ENCODE measurements around the gene ZNF407. TPM values are rescaled to one million over a fixed set of nuclear protein-coding genes. Genes with fewer than 3 reads are reported as not detected.
A peak's percentile ranks its signal among the peaks of the same experiment; 100 is the strongest.

ZNF407 gene
- total and polyA plus RNA-seq, 2 donors: 5.1 to 9.7 TPM

DNA sequence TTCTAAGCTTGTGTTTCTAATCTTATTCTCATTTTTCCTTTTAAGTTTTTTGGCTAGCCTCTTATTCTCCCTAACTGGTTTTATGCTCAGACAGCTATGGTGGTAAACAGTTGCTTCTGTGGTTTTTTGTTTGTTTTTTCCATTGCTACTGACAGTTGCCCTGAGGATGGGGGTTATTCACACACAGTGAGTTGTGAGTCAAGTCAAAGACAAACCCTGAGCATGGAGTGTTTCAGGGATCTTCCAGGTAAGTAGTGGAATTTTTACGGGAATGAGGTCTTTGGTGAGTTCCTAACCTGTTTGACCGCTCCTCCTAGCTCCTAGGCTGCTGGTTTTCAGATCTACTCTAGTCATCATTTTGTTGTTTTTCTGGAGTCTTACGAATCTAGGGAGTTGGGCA is 162.8 kb downstream of the ZNF407 start:
- no peaks in the 10 kb centered on the region for H3K27me3 ChIP-seq (ENCODE audit: control insufficient read depth in 2 of 2, insufficient read depth in 1 of 2, low read length in 1 of 2)
- peaks cover 0 to 2% of the 10 kb centered on the region in 2 donors for H3K4me1 ChIP-seq (ENCODE audit: control insufficient read depth in 2 of 2, insufficient read depth in 2 of 2, low read length in 2 of 2)
- no peak overlapping the region for H3K4me3 ChIP-seq (ENCODE audit: low read length in 2 of 2)
- no peaks in the 10 kb centered on the region for H3K36me3 ChIP-seq (ENCODE audit: control insufficient read depth in 2 of 2, insufficient read depth in 2 of 2, low read length in 1 of 2)
- no peak overlapping the region for H3K27ac ChIP-seq (ENCODE audit: low read depth in 1 of 2, low read length in 1 of 2)
- no peaks in the 10 kb centered on the region for H3K9me3 ChIP-seq (ENCODE audit: control insufficient read depth in 2 of 2, insufficient read depth in 1 of 2, low read length in 1 of 2)
- peak in 2 of 9 donors; percentile 2 to 7 for DNase-seq (ENCODE audit: low read depth in 6 of 9, low spot score in 9 of 9)
- WGBS: 99% methylated on average over 3 of the region's 3 CpGs

- Histone ChIP-seq H3K36me3 (ENCODE audit: control insufficient read depth in 2 of 2, insufficient read depth in 2 of 2, low read length in 1 of 2) (no peaks in the 10 kb centered on the region), H3K4me1 (ENCODE audit: control insufficient read depth in 2 of 2, insufficient read depth in 2 of 2, low read length in 2 of 2) (no peaks in the 10 kb centered on the region), H3K27ac (ENCODE audit: low read depth in 1 of 2, low read length in 1 of 2) (no peak overlapping the region), H3K4me3 (ENCODE audit: low read length in 2 of 2) (no peak overlapping the region), H3K27me3 (ENCODE audit: control insufficient read depth in 2 of 2, insufficient read depth in 1 of 2, low read length in 1 of 2) (no peaks in the 10 kb centered on the region), H3K9me3 (ENCODE audit: control insufficient read depth in 2 of 2, insufficient read depth in 1 of 2, low read length in 1 of 2) (no peaks in the 10 kb centered on the region)
- over 99% methylated on average over 3 of the region's 3 CpGs for WGBS
- DNase-seq (ENCODE audit: low read depth in 6 of 9, low spot score in 9 of 9): no peak
Observed at GRCh38 chr18:74766251-74766650, 168.6 kb downstream of the ZNF407 start.

- Histone ChIP-seq H3K9me3 (ENCODE audit: control insufficient read depth in 2 of 2, insufficient read depth in 1 of 2, low read length in 1 of 2) (no peaks in the 10 kb centered on the region), H3K4me1 (ENCODE audit: control insufficient read depth in 2 of 2, insufficient read depth in 2 of 2, low read length in 2 of 2) (no peaks in the 10 kb centered on the region), H3K27ac (ENCODE audit: low read depth in 1 of 2, low read length in 1 of 2) (no peak overlapping the region), H3K27me3 (ENCODE audit: control insufficient read depth in 2 of 2, insufficient read depth in 1 of 2, low read length in 1 of 2) (no peaks in the 10 kb centered on the region), H3K36me3 (ENCODE audit: control insufficient read depth in 2 of 2, insufficient read depth in 2 of 2, low read length in 1 of 2) (no peaks in the 10 kb centered on the region), H3K4me3 (ENCODE audit: low read length in 2 of 2) (no peak overlapping the region)
- no peak for DNase-seq (ENCODE audit: low read depth in 6 of 9, low spot score in 9 of 9)
- 96% methylated on average over 2 of the region's 2 CpGs for WGBS
Observed at GRCh38 chr18:74768096-74768495, 170.4 kb downstream of the ZNF407 start.

GRCh38 chr18:74773171-74773624 is 175.5 kb downstream of the ZNF407 start:
- no peaks in the 10 kb centered on the region for H3K9me3 ChIP-seq (ENCODE audit: control insufficient read depth in 2 of 2, insufficient read depth in 1 of 2, low read length in 1 of 2)
- no peak overlapping the region for H3K4me3 ChIP-seq (ENCODE audit: low read length in 2 of 2)
- no peaks in the 10 kb centered on the region for H3K36me3 ChIP-seq (ENCODE audit: control insufficient read depth in 2 of 2, insufficient read depth in 2 of 2, low read length in 1 of 2)
- DNase-seq (ENCODE audit: low read depth in 6 of 9, low spot score in 9 of 9): no peak
- no peaks in the 10 kb centered on the region for H3K27me3 ChIP-seq (ENCODE audit: control insufficient read depth in 2 of 2, insufficient read depth in 1 of 2, low read length in 1 of 2)
- no peaks in the 10 kb centered on the region for H3K4me1 ChIP-seq (ENCODE audit: control insufficient read depth in 2 of 2, insufficient read depth in 2 of 2, low read length in 2 of 2)
- 94% methylated on average over 3 of the region's 3 CpGs for whole genome bisulfite sequencing
- no peak overlapping the region for H3K27ac ChIP-seq (ENCODE audit: low read depth in 1 of 2, low read length in 1 of 2)

DNA sequence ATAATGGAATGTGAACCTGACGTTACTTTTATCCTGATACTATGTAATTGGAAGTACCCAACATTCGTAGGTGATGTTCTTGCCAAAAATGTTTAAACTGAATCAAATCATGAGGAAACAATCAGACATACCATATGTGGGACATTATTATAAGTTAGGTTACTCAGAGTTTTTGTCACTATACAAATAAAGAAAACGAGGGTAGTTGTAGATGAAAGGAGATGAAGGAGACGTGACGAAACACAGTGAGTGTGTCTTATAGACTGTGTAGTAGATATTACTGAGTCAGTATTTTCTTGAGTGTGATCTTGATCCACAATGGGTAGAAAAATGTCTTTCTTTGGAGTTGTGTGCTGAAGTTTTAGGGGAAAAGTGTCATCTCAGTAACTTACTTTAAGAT is 176.8 kb downstream of the ZNF407 start:
- no peaks in the 10 kb centered on the region for H3K4me1 ChIP-seq (ENCODE audit: control insufficient read depth in 2 of 2, insufficient read depth in 2 of 2, low read length in 2 of 2)
- H3K4me3 ChIP-seq (ENCODE audit: low read length in 2 of 2): no peak overlapping the region
- H3K27ac ChIP-seq (ENCODE audit: low read depth in 1 of 2, low read length in 1 of 2): no peak overlapping the region
- H3K9me3 ChIP-seq (ENCODE audit: control insufficient read depth in 2 of 2, insufficient read depth in 1 of 2, low read length in 1 of 2): no peaks in the 10 kb centered on the region
- 98% methylated on average over 5 of the region's 5 CpGs for WGBS
- no peak for DNase-seq (ENCODE audit: low read depth in 6 of 9, low spot score in 9 of 9)
- H3K27me3 ChIP-seq (ENCODE audit: control insufficient read depth in 2 of 2, insufficient read depth in 1 of 2, low read length in 1 of 2): no peaks in the 10 kb centered on the region
- no peaks in the 10 kb centered on the region for H3K36me3 ChIP-seq (ENCODE audit: control insufficient read depth in 2 of 2, insufficient read depth in 2 of 2, low read length in 1 of 2)

GRCh38 chr18:74775239-74775638 is 177.6 kb downstream of the ZNF407 start:
- H3K36me3 ChIP-seq (ENCODE audit: control insufficient read depth in 2 of 2, insufficient read depth in 2 of 2, low read length in 1 of 2): no peaks in the 10 kb centered on the region
- H3K9me3 ChIP-seq (ENCODE audit: control insufficient read depth in 2 of 2, insufficient read depth in 1 of 2, low read length in 1 of 2): no peaks in the 10 kb centered on the region
- H3K27me3 ChIP-seq (ENCODE audit: control insufficient read depth in 2 of 2, insufficient read depth in 1 of 2, low read length in 1 of 2): no peaks in the 10 kb centered on the region
- DNase-seq (ENCODE audit: low read depth in 6 of 9, low spot score in 9 of 9): no peak
- H3K4me1 ChIP-seq (ENCODE audit: control insufficient read depth in 2 of 2, insufficient read depth in 2 of 2, low read length in 2 of 2): no peaks in the 10 kb centered on the region
- H3K27ac ChIP-seq (ENCODE audit: low read depth in 1 of 2, low read length in 1 of 2): no peak overlapping the region
- WGBS: 97% methylated on average over 3 of the region's 3 CpGs
- no peak overlapping the region for H3K4me3 ChIP-seq (ENCODE audit: low read length in 2 of 2)

DNA sequence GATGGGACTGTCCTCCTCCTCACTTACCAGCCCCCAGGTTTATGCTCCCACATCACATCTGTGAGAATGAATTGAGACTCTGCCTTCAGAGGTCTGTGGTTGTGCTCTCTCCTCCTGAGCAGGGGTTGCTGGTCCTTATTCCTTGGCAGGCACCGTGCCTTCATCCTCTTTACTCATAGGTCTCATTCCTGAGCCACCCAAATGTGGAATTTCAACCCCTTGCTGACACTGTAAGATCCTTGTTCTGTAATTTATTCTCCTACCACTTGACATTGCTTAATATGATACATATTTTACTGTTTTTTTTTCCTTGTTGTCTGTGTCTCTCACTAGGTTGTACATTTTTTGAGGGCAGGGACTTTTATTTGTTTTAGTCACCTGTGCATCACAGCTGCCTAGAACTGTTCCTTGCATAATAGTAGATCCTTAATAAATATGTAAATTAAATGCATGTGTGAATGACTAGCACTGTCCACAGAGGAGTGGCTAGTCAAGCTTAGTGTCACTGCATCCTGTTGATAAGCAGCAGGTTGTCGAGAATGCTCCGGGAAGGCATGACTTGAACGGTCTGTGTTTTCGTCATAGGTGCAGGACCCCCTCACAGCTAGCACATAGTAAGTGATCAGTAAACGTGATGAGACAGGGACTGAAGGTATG is 180.6 kb downstream of the ZNF407 start:
- no peaks in the 10 kb centered on the region for H3K9me3 ChIP-seq (ENCODE audit: control insufficient read depth in 2 of 2, insufficient read depth in 1 of 2, low read length in 1 of 2)
- H3K36me3 ChIP-seq (ENCODE audit: control insufficient read depth in 2 of 2, insufficient read depth in 2 of 2, low read length in 1 of 2): no peaks in the 10 kb centered on the region
- 96% methylated on average over 6 of the region's 6 CpGs for WGBS
- no peaks in the 10 kb centered on the region for H3K4me1 ChIP-seq (ENCODE audit: control insufficient read depth in 2 of 2, insufficient read depth in 2 of 2, low read length in 2 of 2)
- no peaks in the 10 kb centered on the region for H3K27me3 ChIP-seq (ENCODE audit: control insufficient read depth in 2 of 2, insufficient read depth in 1 of 2, low read length in 1 of 2)
- H3K4me3 ChIP-seq (ENCODE audit: low read length in 2 of 2): no peak overlapping the region
- no peak for DNase-seq (ENCODE audit: low read depth in 6 of 9, low spot score in 9 of 9)
- no peak overlapping the region for H3K27ac ChIP-seq (ENCODE audit: low read depth in 1 of 2, low read length in 1 of 2)

GRCh38 chr18:74784752-74785151 is 187.1 kb downstream of the ZNF407 start:
- 97% methylated on average over 6 of the region's 6 CpGs for WGBS
- Histone ChIP-seq H3K4me3 (ENCODE audit: low read length in 2 of 2) (no peak overlapping the region), H3K9me3 (ENCODE audit: control insufficient read depth in 2 of 2, insufficient read depth in 1 of 2, low read length in 1 of 2) (no peaks in the 10 kb centered on the region), H3K27ac (ENCODE audit: low read depth in 1 of 2, low read length in 1 of 2) (no peak overlapping the region), H3K4me1 (ENCODE audit: control insufficient read depth in 2 of 2, insufficient read depth in 2 of 2, low read length in 2 of 2) (no peaks in the 10 kb centered on the region), H3K36me3 (ENCODE audit: control insufficient read depth in 2 of 2, insufficient read depth in 2 of 2, low read length in 1 of 2) (no peaks in the 10 kb centered on the region), H3K27me3 (ENCODE audit: control insufficient read depth in 2 of 2, insufficient read depth in 1 of 2, low read length in 1 of 2) (no peaks in the 10 kb centered on the region)
- no peak for DNase-seq (ENCODE audit: low read depth in 6 of 9, low spot score in 9 of 9)

DNA sequence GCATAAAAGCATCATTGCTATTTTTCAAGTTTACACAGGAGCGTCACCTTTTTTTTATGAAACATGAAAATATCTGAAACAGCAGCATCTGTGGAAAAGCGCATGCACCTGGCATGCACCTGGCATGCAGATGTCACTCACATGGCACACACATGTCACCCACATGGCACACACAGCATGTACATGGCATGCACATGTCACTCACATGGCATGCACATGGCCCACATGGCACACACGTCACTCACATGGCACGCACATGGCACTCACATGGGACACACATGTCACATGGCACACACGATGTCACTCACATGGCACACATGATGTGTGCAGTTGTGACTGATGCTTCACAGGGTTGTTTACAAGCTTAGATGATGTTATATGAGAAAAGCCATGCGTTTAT is 188.0 kb downstream of the ZNF407 start:
- no peak for DNase-seq (ENCODE audit: low read depth in 6 of 9, low spot score in 9 of 9)
- no peaks in the 10 kb centered on the region for H3K36me3 ChIP-seq (ENCODE audit: control insufficient read depth in 2 of 2, insufficient read depth in 2 of 2, low read length in 1 of 2)
- H3K9me3 ChIP-seq (ENCODE audit: control insufficient read depth in 2 of 2, insufficient read depth in 1 of 2, low read length in 1 of 2): no peaks in the 10 kb centered on the region
- H3K27ac ChIP-seq (ENCODE audit: low read depth in 1 of 2, low read length in 1 of 2): no peak overlapping the region
- no peaks in the 10 kb centered on the region for H3K4me1 ChIP-seq (ENCODE audit: control insufficient read depth in 2 of 2, insufficient read depth in 2 of 2, low read length in 2 of 2)
- no peak overlapping the region for H3K4me3 ChIP-seq (ENCODE audit: low read length in 2 of 2)
- 97% methylated on average over 6 of the region's 6 CpGs for WGBS
- no peaks in the 10 kb centered on the region for H3K27me3 ChIP-seq (ENCODE audit: control insufficient read depth in 2 of 2, insufficient read depth in 1 of 2, low read length in 1 of 2)

Measured in thymus (tissue), 11 donors.